Right ventricle myocardium inferior (tissue), 1 donor: ENCODE data around the gene ARSG. TPM values are rescaled to one million over a fixed set of nuclear protein-coding genes. Genes with fewer than 3 reads are reported as not detected.
"Not testable (repeated sequence)": the region's sequence is repeated elsewhere in the genome, so short reads cannot be mapped to it uniquely, and the experiment has no call there.

Experiments used
- ATAC-seq: fragments of 200-7000 bp; cut with Tn5 transposase; one replicate; pipeline ENCODE4 v1.9.1; 2020; ENCODE audit warnings: mild to moderate bottlenecking, moderate library complexity
- DNase-seq: peaks from one replicate; pipeline ENCODE4 v3.0.0; 2021; ENCODE audit errors: missing footprints
- intact Hi-C: fragments of 100-400 bp; cut with DNase I; formaldehyde crosslinking; loops from one replicate; pipeline ENCODE4 v1.11.0; 2022
- total RNA-seq: library from RNA; stranded (reverse); fragmentation: NEBNext Ultra II Directional; extraction: Animal tissue kit (Norgen Biotek cat#: 25700); gene quantifications from one replicate; pipeline ENCODE4 v1.2.1, GENCODE V29; 2021
- donor health status: DM: no; HTN: yes; CAD: no; lungs with severe emphysema.

The ARSG gene
- total RNA-seq, 1 donor from 2014 or later = 2.2 TPM

- no peak for DNase-seq
- no peak for ATAC-seq
- intact Hi-C loops = loop anchor here (2.0 to 10.0 kb wide), 4 partner anchors 48 to 225 kb away; no protein-coding TSS in a partner anchor
These were observed 108.5 kb downstream of the ARSG start for GRCh38 chr17:68399638-68400403.

- intact Hi-C loops = loop anchor here (5.0 kb wide), 1 partner anchor 52 kb away; no protein-coding TSS in a partner anchor
- ATAC-seq (no peak), DNase-seq (no peak)
These were observed 109.1 kb downstream of the ARSG start for GRCh38 chr17:68400404-68400735.

GRCh38 chr17:68401288-68401687, 110.0 kb downstream of the ARSG start:
- DNase-seq (no peak), ATAC-seq (no peak)
- intact Hi-C loops = loop anchor here (5.0 kb wide), 1 partner anchor 51 kb away; no protein-coding TSS in a partner anchor

- no peak for DNase-seq
- intact Hi-C loops = loop anchor here (5.0 kb wide), 1 partner anchor 49 kb away; no protein-coding TSS in a partner anchor
- ATAC-seq = no peak
These were observed 111.8 kb downstream of the ARSG start for GRCh38 chr17:68403122-68403521.

GRCh38 chr17:68403837-68404236, 112.5 kb downstream of the ARSG start:
- DNase-seq, ATAC-seq: not testable (repeated sequence)
- intact Hi-C loops = loop anchor here (5.0 kb wide), 1 partner anchor 48 kb away; no protein-coding TSS in a partner anchor

GRCh38 chr17:68407656-68408055, 116.4 kb downstream of the ARSG start:
- DNase-seq, intact Hi-C loops, ATAC-seq: not testable (repeated sequence)

GRCh38 chr17:68413597-68414560, 122.6 kb downstream of the ARSG start:
- intact Hi-C loops, ATAC-seq: not testable (repeated sequence)
- peak; percentile 79 for DNase-seq

GRCh38 chr17:68414901-68415300, 123.6 kb downstream of the ARSG start:
- intact Hi-C loops, DNase-seq, ATAC-seq: not testable (repeated sequence)

- no peak for DNase-seq
- ATAC-seq = no peak
- intact Hi-C loops = no loop called here
These were observed 126.0 kb downstream of the ARSG start for GRCh38 chr17:68417317-68417716.

- ATAC-seq (no peak), DNase-seq (no peak)
- intact Hi-C loops = no loop called here
These were observed 127.6 kb downstream of the ARSG start for GRCh38 chr17:68418876-68419275.

- DNase-seq = no peak
- intact Hi-C loops = loop anchor here (5.0 kb wide), 1 partner anchor 37 kb away; the partner anchor contains the start of gene WIPI1
- no peak for ATAC-seq
These were observed 128.8 kb downstream of the ARSG start for GRCh38 chr17:68420065-68420464.

- intact Hi-C loops = loop anchor here (5.0 kb wide), 1 partner anchor 36 kb away; the partner anchor contains the start of gene WIPI1
- DNase-seq (no peak), ATAC-seq (no peak)
These were observed 130.2 kb downstream of the ARSG start for GRCh38 chr17:68421486-68421885.

- intact Hi-C loops = loop anchor here (5.0 kb wide), 1 partner anchor 34 kb away; the partner anchor contains the start of gene WIPI1
- no peak for ATAC-seq
These were observed 131.5 kb downstream of the ARSG start for GRCh38 chr17:68422821-68423220.

GRCh38 chr17:68423251-68423650, 132.0 kb downstream of the ARSG start:
- intact Hi-C loops = loop anchor here (5.0 kb wide), 1 partner anchor 34 kb away; the partner anchor contains the start of gene WIPI1

More at GRCh38 chr17:68422821-68423220, 131.5 kb downstream of the ARSG start:
- no peak for DNase-seq

GRCh38 chr17:68424203-68424602, 132.9 kb downstream of the ARSG start:
- intact Hi-C loops = loop anchor here (5.0 kb wide), 1 partner anchor 33 kb away; the partner anchor contains the start of gene WIPI1
- no peak for ATAC-seq
- no peak for DNase-seq

More at GRCh38 chr17:68423251-68423650, 132.0 kb downstream of the ARSG start:
- ATAC-seq (no peak), DNase-seq (no peak)

GRCh38 chr17:68424861-68425260, 133.6 kb downstream of the ARSG start:
- intact Hi-C loops = loop anchor here (5.0 kb wide), 1 partner anchor 32 kb away; the partner anchor contains the start of gene WIPI1
- no peak for ATAC-seq

GRCh38 chr17:68425979-68426378, 134.7 kb downstream of the ARSG start:
- no peak for DNase-seq
- no peak for ATAC-seq
- intact Hi-C loops = no loop called here

More at GRCh38 chr17:68424861-68425260, 133.6 kb downstream of the ARSG start:
- DNase-seq = no peak

- intact Hi-C loops = no loop called here
- no peak for ATAC-seq
These were observed 136.3 kb downstream of the ARSG start for GRCh38 chr17:68427575-68427974.

More at GRCh38 chr17:68427575-68427974, 136.3 kb downstream of the ARSG start:
- DNase-seq = no peak
